ENCODE results near the gene NUDT6.

DNA sequence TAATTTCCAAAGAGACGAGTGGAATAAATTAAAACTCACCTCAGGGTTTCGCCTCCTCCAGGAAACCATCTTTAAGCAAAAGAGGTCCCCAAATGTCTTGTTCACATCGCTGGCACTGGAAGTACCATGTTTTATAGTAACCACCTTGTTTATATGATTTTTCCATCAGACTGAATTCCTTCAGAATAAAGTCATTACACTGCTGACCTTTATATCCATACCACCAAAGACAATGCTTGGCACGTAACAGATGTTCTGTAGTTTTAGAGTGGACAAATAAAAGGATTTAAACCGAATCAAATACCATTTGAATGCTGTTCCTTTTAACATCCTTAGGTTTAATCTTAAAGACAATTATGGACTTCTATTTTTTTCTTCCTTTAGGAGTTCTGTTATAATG is 4.7 kb downstream of the NUDT6 start:
- TF ChIP-seq, protein P1, sequence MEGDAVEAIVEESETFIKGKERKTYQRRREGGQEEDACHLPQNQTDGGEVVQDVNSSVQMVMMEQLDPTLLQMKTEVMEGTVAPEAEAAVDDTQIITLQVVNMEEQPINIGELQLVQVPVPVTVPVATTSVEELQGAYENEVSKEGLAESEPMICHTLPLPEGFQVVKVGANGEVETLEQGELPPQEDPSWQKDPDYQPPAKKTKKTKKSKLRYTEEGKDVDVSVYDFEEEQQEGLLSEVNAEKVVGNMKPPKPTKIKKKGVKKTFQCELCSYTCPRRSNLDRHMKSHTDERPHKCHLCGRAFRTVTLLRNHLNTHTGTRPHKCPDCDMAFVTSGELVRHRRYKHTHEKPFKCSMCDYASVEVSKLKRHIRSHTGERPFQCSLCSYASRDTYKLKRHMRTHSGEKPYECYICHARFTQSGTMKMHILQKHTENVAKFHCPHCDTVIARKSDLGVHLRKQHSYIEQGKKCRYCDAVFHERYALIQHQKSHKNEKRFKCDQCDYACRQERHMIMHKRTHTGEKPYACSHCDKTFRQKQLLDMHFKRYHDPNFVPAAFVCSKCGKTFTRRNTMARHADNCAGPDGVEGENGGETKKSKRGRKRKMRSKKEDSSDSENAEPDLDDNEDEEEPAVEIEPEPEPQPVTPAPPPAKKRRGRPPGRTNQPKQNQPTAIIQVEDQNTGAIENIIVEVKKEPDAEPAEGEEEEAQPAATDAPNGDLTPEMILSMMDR (IDR thresholded peaks at IDR 0.05) = no peak
- no peak for TF ChIP-seq ZFX (IDR thresholded peaks at IDR 0.05; ENCODE audit: borderline replicate concordance)
